Measurements from ENCODE around the gene CPLX4. TPM values are rescaled to one million over a fixed set of nuclear protein-coding genes. Genes with fewer than 3 reads are reported as not detected.

CPLX4 gene
- total and polyA plus RNA-seq, 2 donors (not counting 1 experiment from before 2014, with no cell fraction given): not detected

DNA sequence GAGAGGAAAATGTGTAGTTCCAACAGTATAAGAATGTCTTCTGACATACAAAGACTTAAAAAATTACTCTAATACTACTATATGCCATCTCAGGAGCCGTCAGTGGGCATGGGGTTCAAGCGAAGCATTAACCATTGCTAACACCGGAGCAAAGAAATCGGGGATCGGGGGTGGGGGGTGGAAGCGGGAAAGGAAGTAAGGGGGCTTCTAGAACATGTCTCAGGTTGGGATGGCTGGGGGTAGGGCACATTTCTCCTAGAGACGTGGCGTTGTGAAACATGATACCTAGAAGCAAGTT, 39.9 kb upstream of the CPLX4 start:
- H3K27ac Mint-ChIP-seq: peak overlapping the region; percentile 90
- peak overlapping the region; percentile 98 for H2AFZ ChIP-seq (ENCODE audit: insufficient read depth, low read depth, low read length, poor library complexity, severe bottlenecking)
- no peak for DNase-seq
- H3K4me1 Mint-ChIP-seq: peaks cover 36% of the 10 kb centered on the region
- H3K4me3 ChIP-seq (ENCODE audit: control extremely low read depth in 1 of 5, extremely low read depth in 1 of 5, insufficient read depth in 1 of 5, low read depth in 2 of 5, low read length in 4 of 5): peak overlapping the region; percentile 72 to 93 (median 81)
- no peaks in the 10 kb centered on the region for H3K79me2 ChIP-seq (ENCODE audit: control insufficient read depth, insufficient read depth, low read length)
- H3K27ac ChIP-seq (ENCODE audit: low read length in 2 of 2): peak overlapping the region; percentile 56 to 80
- no peaks in the 10 kb centered on the region for H3K9me3 ChIP-seq (ENCODE audit: control extremely low read depth in 1 of 3, control insufficient read depth in 2 of 3, insufficient read depth in 1 of 3, low read length in 2 of 3)
- H3K9me3 Mint-ChIP-seq (ENCODE audit: insufficient read depth): no peaks in the 10 kb centered on the region
- H4K20me1 ChIP-seq (ENCODE audit: control insufficient read depth, insufficient read depth, low read length, poor library complexity, severe bottlenecking): no peaks in the 10 kb centered on the region
- H3K36me3 ChIP-seq (replicated peaks in 1 of 2; ENCODE audit: control extremely low read depth in 1 of 2, control insufficient read depth in 1 of 2, extremely low read depth in 1 of 2, insufficient read depth in 2 of 2, low read length in 1 of 2): peaks cover 1 to 8% of the 10 kb centered on the region in 2 experiments
- intact Hi-C loops (cut with micrococcal nuclease): loop anchor here (2.0 to 5.0 kb wide), 3 partner anchors 46 to 1314 kb away; partner anchors contain the start of genes NEDD4L and RAX
- H3K9ac ChIP-seq (ENCODE audit: low read length): peak overlapping the region; percentile 90
- peaks cover 16 to 21% of the 10 kb centered on the region in 2 donors for H3K4me1 ChIP-seq (ENCODE audit: control insufficient read depth in 2 of 2, insufficient read depth in 2 of 2, low read length in 2 of 2)
- ATAC-seq (ENCODE audit: low read depth): no peak
- H3K4me3 Mint-ChIP-seq: peak overlapping the region; percentile 96
- TF ChIP-seq EZH2 (IDR thresholded peaks at IDR 0.05; ENCODE audit: borderline replicate concordance, insufficient read depth, low read depth, low read length, poor library complexity, severe bottlenecking): no peak
- TF ChIP-seq, protein P1, sequence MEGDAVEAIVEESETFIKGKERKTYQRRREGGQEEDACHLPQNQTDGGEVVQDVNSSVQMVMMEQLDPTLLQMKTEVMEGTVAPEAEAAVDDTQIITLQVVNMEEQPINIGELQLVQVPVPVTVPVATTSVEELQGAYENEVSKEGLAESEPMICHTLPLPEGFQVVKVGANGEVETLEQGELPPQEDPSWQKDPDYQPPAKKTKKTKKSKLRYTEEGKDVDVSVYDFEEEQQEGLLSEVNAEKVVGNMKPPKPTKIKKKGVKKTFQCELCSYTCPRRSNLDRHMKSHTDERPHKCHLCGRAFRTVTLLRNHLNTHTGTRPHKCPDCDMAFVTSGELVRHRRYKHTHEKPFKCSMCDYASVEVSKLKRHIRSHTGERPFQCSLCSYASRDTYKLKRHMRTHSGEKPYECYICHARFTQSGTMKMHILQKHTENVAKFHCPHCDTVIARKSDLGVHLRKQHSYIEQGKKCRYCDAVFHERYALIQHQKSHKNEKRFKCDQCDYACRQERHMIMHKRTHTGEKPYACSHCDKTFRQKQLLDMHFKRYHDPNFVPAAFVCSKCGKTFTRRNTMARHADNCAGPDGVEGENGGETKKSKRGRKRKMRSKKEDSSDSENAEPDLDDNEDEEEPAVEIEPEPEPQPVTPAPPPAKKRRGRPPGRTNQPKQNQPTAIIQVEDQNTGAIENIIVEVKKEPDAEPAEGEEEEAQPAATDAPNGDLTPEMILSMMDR (IDR thresholded peaks at IDR 0.05): no peak
- H3K27me3 Mint-ChIP-seq: peaks cover 2% of the 10 kb centered on the region
- ChIA-PET POLR2A (no interaction called here), CTCF (no interaction called here)
- 3% methylated on average over 6 of the region's 8 CpGs for WGBS (ENCODE audit: insufficient coverage)
- no peaks in the 10 kb centered on the region for H3K27me3 ChIP-seq (replicated peaks in 1 of 4; ENCODE audit: control extremely low read depth in 1 of 4, control insufficient read depth in 3 of 4, insufficient read depth in 4 of 4, low read length in 3 of 4)
- H3K4me2 ChIP-seq (replicated peaks; ENCODE audit: low read depth, low read length, poor library complexity, severe bottlenecking): peak overlapping the region; percentile 85

DNA sequence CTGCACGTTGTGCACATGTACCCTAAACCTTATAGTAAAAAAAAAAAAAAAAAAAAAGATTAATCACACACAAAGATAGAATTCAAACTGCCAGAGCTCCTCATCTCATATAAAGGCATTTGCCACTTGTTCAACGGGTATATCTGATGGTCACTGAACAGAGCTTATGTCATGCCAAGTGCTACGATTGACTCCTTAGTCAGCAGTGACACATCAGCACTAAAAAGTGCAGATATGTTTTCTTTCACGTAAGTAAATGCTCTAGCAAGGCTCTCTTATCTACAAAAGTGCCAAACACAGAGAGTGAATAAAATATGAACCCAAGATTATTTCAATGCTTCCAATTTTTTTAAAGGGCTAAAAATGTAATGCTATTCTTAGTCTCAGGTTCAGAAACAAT, 39.5 kb upstream of the CPLX4 start:
- H3K4me3 Mint-ChIP-seq: peak overlapping the region; percentile 96
- Histone ChIP-seq H3K4me3 (ENCODE audit: control extremely low read depth in 1 of 5, extremely low read depth in 1 of 5, insufficient read depth in 1 of 5, low read depth in 2 of 5, low read length in 4 of 5) (peak overlapping the region in 1 of 5 experiments; percentile 78), H3K9me3 (ENCODE audit: control extremely low read depth in 1 of 3, control insufficient read depth in 2 of 3, insufficient read depth in 1 of 3, low read length in 2 of 3) (no peaks in the 10 kb centered on the region), H4K20me1 (ENCODE audit: control insufficient read depth, insufficient read depth, low read length, poor library complexity, severe bottlenecking) (no peaks in the 10 kb centered on the region), H3K27ac (ENCODE audit: low read length in 2 of 2) (peak overlapping the region; percentile 56 to 80), H3K36me3 (replicated peaks in 1 of 2; ENCODE audit: control extremely low read depth in 1 of 2, control insufficient read depth in 1 of 2, extremely low read depth in 1 of 2, insufficient read depth in 2 of 2, low read length in 1 of 2) (peaks cover 1 to 9% of the 10 kb centered on the region in 2 experiments), H2AFZ (ENCODE audit: insufficient read depth, low read depth, low read length, poor library complexity, severe bottlenecking) (peak overlapping the region; percentile 98), H3K9ac (ENCODE audit: low read length) (peak overlapping the region; percentile 90), H3K4me1 (ENCODE audit: control insufficient read depth in 2 of 2, insufficient read depth in 2 of 2, low read length in 2 of 2) (peaks cover 16 to 21% of the 10 kb centered on the region in 2 donors), H3K4me2 (replicated peaks; ENCODE audit: low read depth, low read length, poor library complexity, severe bottlenecking) (peak overlapping the region; percentile 85), H3K79me2 (ENCODE audit: control insufficient read depth, insufficient read depth, low read length) (no peaks in the 10 kb centered on the region), H3K27me3 (replicated peaks in 1 of 4; ENCODE audit: control extremely low read depth in 1 of 4, control insufficient read depth in 3 of 4, insufficient read depth in 4 of 4, low read length in 3 of 4) (no peaks in the 10 kb centered on the region)
- WGBS (ENCODE audit: insufficient coverage): 0% methylated on average over 1 of the region's 4 CpGs
- DNase-seq: peak; percentile 35
- H3K9me3 Mint-ChIP-seq (ENCODE audit: insufficient read depth): no peaks in the 10 kb centered on the region
- no peak for TF ChIP-seq EZH2 (IDR thresholded peaks at IDR 0.05; ENCODE audit: borderline replicate concordance, insufficient read depth, low read depth, low read length, poor library complexity, severe bottlenecking)
- TF ChIP-seq, protein P1 (IDR thresholded peaks at IDR 0.05): no peak
- intact Hi-C loops (cut with micrococcal nuclease): loop anchor here (2.0 to 5.0 kb wide), 3 partner anchors 46 to 1313 kb away; partner anchors contain the start of genes NEDD4L and RAX
- ATAC-seq (ENCODE audit: low read depth): no peak
- peaks cover 36% of the 10 kb centered on the region for H3K4me1 Mint-ChIP-seq
- H3K27ac Mint-ChIP-seq: peak overlapping the region; percentile 90
- POLR2A ChIA-PET: no interaction called here
- CTCF ChIA-PET: no interaction called here
- H3K27me3 Mint-ChIP-seq: no peaks in the 10 kb centered on the region

All from B cell (primary cell).